WTC11 (cell line): ENCODE data around the gene NCOA1. TPM values are rescaled to one million over a fixed set of nuclear protein-coding genes. Genes with fewer than 3 reads are reported as not detected.

ENCODE experiments used
- ATAC-seq: fragments of 200-7000 bp; cut with Tn5 transposase; 2 replicates; pipeline ENCODE4 v1.10.0; 2021; ENCODE audit warnings: mild to moderate bottlenecking, moderate library complexity
- CTCF ChIA-PET: fragments of 300-600 bp; sonication (Branson Sonifier 250); formaldehyde crosslinking; loops from one replicate; lab custom pipeline; 2021; ENCODE audit warnings: antibody characterized with exemption; lab: Charles Lee
- POLR2A ChIA-PET: fragments of 350-600 bp; sonication (Branson Sonifier 250); formaldehyde crosslinking; loops from one replicate; lab custom pipeline; 2021; ENCODE audit warnings: antibody characterized with exemption; lab: Charles Lee
- DNase-seq: peaks from one replicate; pipeline ENCODE4 v3.0.0; 2021; ENCODE audit warnings: low spot score
- H3K27ac Mint-ChIP-seq: 2 replicates; pipeline ENCODE4 v1.8.0; 2021; ENCODE audit warnings: mixed read lengths
- H3K27me3 Mint-ChIP-seq: 2 replicates; pipeline ENCODE4 v1.8.0; 2021; ENCODE audit warnings: low read depth, mild to moderate bottlenecking, moderate library complexity, mixed read lengths
- H3K36me3 Mint-ChIP-seq: 2 replicates; pipeline ENCODE4 v1.8.0; 2021; ENCODE audit warnings: mixed read lengths
- H3K4me1 Mint-ChIP-seq: 2 replicates; pipeline ENCODE4 v1.8.0; 2022; ENCODE audit warnings: mixed read lengths
- H3K4me3 Mint-ChIP-seq: 2 replicates; pipeline ENCODE4 v1.8.0; 2021; ENCODE audit warnings: mild to moderate bottlenecking, moderate library complexity, mixed read lengths
- H3K9me3 Mint-ChIP-seq: 2 replicates; pipeline ENCODE4 v1.8.0; 2021; ENCODE audit warnings: mixed read lengths
- CREB1 ChIP-seq: sonication (generic); formaldehyde crosslinking; IDR thresholded peaks from 2 replicates; pipeline ENCODE4 v1.8.0; 2023; ENCODE audit warnings: mild to moderate bottlenecking, missing genetic modification reagents
- EMX1 ChIP-seq: fragments of 250-450 bp; sonication (Bioruptor Pico); IDR thresholded peaks from 2 replicates; pipeline ENCODE4 v1.8.0; 2021; ENCODE audit warnings: mild to moderate bottlenecking
- FOXK1 ChIP-seq: sonication (generic); formaldehyde crosslinking; IDR thresholded peaks from 2 replicates; pipeline ENCODE4 v1.8.0; 2022; ENCODE audit warnings: mild to moderate bottlenecking, moderate library complexity, missing genetic modification reagents
- FOXP1 ChIP-seq: sonication (generic); formaldehyde crosslinking; IDR thresholded peaks from 2 replicates; pipeline ENCODE4 v1.8.0; 2022; ENCODE audit warnings: missing genetic modification reagents, mild to moderate bottlenecking, moderate library complexity, borderline replicate concordance
- GRHL2 ChIP-seq: fragments of 250-450 bp; sonication (Bioruptor Pico); IDR thresholded peaks from 2 replicates; pipeline ENCODE4 v1.8.0; 2022; ENCODE audit warnings: mild to moderate bottlenecking, moderate library complexity; ENCODE audit not compliant: insufficient replicate concordance, severe bottlenecking
- GTF2I ChIP-seq: fragments of 250-450 bp; sonication (Bioruptor Pico); conservative IDR thresholded peaks from 2 replicates; pipeline ENCODE4 v1.4.0; 2021; ENCODE audit warnings: mild to moderate bottlenecking
- KAT7 ChIP-seq: sonication (generic); formaldehyde crosslinking; IDR thresholded peaks from 2 replicates; pipeline ENCODE4 v1.8.1; 2023; ENCODE audit warnings: missing genetic modification reagents, mild to moderate bottlenecking, borderline replicate concordance
- MYBL2 ChIP-seq: sonication (generic); formaldehyde crosslinking; IDR thresholded peaks from 2 replicates; pipeline ENCODE4 v1.8.1; 2023; ENCODE audit warnings: mild to moderate bottlenecking, moderate library complexity, missing genetic modification reagents
- NFE2L1 ChIP-seq: sonication (generic); formaldehyde crosslinking; IDR thresholded peaks from 2 replicates; pipeline ENCODE4 v1.8.1; 2023; ENCODE audit warnings: missing genetic modification reagents
- TEAD1 ChIP-seq: sonication (generic); formaldehyde crosslinking; IDR thresholded peaks from 2 replicates; pipeline ENCODE4 v1.8.0; 2022; ENCODE audit warnings: mild to moderate bottlenecking, missing genetic modification reagents
- ZNF138 ChIP-seq: sonication (generic); formaldehyde crosslinking; conservative IDR thresholded peaks from 2 replicates; pipeline ENCODE4 v1.8.1; 2022; ENCODE audit warnings: mild to moderate bottlenecking, moderate library complexity, missing genetic modification reagents
- ZNF396 ChIP-seq: fragments of 250-450 bp; sonication (Bioruptor Pico); IDR thresholded peaks from 2 replicates; pipeline ENCODE4 v1.8.0; 2021; ENCODE audit warnings: mild to moderate bottlenecking, moderate library complexity, borderline replicate concordance
- total RNA-seq: library from RNA; stranded (reverse); gene quantifications from 3 replicates; pipeline ENCODE4 v1.2.3, GENCODE V29; 2021
- TF ChIP-seq, protein P1 (sequence below): sonication (generic); formaldehyde crosslinking; IDR thresholded peaks from 2 replicates; pipeline ENCODE4 v1.8.1; 2022; ENCODE audit warnings: mild to moderate bottlenecking, moderate library complexity, missing genetic modification reagents
- TF ChIP-seq, protein P2 (sequence below): sonication (generic); formaldehyde crosslinking; IDR thresholded peaks from 2 replicates; pipeline ENCODE4 v1.8.1; 2022; ENCODE audit warnings: missing genetic modification reagents, borderline replicate concordance
- TF ChIP-seq, protein P3 (sequence below): sonication (generic); formaldehyde crosslinking; IDR thresholded peaks from 2 replicates; pipeline ENCODE4 v1.8.0; 2022; ENCODE audit warnings: mild to moderate bottlenecking, missing genetic modification reagents
- TF ChIP-seq, protein P4 (sequence below): fragments of 250-450 bp; sonication (Bioruptor Pico); conservative IDR thresholded peaks from 2 replicates; pipeline ENCODE4 v1.9.0; 2021; ENCODE audit warnings: mild to moderate bottlenecking

Gene NCOA1
- total RNA-seq, 1 experiment from 2014 or later: 16.9 TPM

DNA sequence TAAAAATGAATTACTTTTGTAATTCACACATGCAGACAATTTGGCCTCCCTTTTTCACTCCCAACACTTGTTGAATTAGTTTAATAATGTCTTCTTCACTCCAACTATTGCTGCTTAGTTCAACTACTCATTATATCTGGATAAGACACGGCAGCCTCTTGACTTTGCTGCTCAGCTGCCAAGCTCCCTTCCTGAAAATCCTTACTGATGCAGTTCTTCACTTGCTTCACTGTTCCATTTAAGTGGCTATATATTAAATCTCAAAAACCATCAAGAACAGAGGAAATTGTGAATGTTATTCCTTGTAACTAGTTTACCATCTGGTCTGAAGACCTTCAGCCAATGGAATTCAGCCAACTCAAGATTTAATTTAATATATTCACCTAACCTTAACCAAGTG, 127.1 kb downstream of the NCOA1 start (continued):
- TF ChIP-seq, protein P1, sequence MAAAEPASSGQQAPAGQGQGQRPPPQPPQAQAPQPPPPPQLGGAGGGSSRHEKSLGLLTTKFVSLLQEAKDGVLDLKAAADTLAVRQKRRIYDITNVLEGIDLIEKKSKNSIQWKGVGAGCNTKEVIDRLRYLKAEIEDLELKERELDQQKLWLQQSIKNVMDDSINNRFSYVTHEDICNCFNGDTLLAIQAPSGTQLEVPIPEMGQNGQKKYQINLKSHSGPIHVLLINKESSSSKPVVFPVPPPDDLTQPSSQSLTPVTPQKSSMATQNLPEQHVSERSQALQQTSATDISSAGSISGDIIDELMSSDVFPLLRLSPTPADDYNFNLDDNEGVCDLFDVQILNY (CRISPR knock-in tag): no peak
- TF ChIP-seq TEAD1 (CRISPR knock-in tag): no peak
- TF ChIP-seq GTF2I (CRISPR knock-in tag): no peak
- TF ChIP-seq FOXK1 (CRISPR knock-in tag): no peak

DNA sequence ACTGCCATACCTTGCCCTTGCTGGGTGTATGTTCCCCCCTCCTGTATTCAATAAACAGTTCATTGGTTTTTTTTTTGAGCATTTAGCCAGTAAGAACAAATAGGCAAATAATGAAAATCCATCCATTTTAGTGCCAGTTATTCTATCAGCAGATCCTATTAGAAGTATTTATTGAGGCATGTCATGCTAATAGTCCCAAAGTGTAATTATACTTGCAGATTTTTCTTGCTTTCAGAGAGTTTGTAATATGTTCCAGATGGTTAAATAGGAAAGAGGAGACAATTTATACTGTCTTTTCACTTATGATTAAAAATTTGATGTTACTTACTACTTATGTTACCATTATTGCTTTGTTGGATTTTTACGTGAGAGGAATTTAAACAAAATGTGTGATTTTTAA, 127.6 kb downstream of the NCOA1 start:
- ChIA-PET POLR2A (no interaction called here), CTCF (no interaction called here)
- Mint-ChIP-seq H3K9me3 (no peaks in the 10 kb centered on the region), H3K27ac (no peak overlapping the region), H3K4me3 (no peak overlapping the region), H3K27me3 (no peaks in the 10 kb centered on the region), H3K36me3 (no peaks in the 10 kb centered on the region), H3K4me1 (peaks cover 5% of the 10 kb centered on the region)
- TF ChIP-seq GTF2I (CRISPR knock-in tag): no peak
- no peak for TF ChIP-seq MYBL2
- TF ChIP-seq, protein P2, sequence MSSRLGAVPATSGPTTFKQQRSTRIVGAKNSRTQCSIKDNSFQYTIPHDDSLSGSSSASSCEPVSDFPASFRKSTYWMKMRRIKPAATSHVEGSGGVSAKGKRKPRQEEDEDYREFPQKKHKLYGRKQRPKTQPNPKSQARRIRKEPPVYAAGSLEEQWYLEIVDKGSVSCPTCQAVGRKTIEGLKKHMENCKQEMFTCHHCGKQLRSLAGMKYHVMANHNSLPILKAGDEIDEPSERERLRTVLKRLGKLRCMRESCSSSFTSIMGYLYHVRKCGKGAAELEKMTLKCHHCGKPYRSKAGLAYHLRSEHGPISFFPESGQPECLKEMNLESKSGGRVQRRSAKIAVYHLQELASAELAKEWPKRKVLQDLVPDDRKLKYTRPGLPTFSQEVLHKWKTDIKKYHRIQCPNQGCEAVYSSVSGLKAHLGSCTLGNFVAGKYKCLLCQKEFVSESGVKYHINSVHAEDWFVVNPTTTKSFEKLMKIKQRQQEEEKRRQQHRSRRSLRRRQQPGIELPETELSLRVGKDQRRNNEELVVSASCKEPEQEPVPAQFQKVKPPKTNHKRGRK (CRISPR knock-in tag): no peak
- no peak for TF ChIP-seq TEAD1 (CRISPR knock-in tag)
- TF ChIP-seq ZNF396: no peak
- TF ChIP-seq, protein P3, sequence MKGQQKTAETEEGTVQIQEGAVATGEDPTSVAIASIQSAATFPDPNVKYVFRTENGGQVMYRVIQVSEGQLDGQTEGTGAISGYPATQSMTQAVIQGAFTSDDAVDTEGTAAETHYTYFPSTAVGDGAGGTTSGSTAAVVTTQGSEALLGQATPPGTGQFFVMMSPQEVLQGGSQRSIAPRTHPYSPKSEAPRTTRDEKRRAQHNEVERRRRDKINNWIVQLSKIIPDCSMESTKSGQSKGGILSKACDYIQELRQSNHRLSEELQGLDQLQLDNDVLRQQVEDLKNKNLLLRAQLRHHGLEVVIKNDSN (CRISPR knock-in tag): no peak
- no peak for TF ChIP-seq NFE2L1
- TF ChIP-seq KAT7 (CRISPR knock-in tag): no peak
- TF ChIP-seq, protein P4, sequence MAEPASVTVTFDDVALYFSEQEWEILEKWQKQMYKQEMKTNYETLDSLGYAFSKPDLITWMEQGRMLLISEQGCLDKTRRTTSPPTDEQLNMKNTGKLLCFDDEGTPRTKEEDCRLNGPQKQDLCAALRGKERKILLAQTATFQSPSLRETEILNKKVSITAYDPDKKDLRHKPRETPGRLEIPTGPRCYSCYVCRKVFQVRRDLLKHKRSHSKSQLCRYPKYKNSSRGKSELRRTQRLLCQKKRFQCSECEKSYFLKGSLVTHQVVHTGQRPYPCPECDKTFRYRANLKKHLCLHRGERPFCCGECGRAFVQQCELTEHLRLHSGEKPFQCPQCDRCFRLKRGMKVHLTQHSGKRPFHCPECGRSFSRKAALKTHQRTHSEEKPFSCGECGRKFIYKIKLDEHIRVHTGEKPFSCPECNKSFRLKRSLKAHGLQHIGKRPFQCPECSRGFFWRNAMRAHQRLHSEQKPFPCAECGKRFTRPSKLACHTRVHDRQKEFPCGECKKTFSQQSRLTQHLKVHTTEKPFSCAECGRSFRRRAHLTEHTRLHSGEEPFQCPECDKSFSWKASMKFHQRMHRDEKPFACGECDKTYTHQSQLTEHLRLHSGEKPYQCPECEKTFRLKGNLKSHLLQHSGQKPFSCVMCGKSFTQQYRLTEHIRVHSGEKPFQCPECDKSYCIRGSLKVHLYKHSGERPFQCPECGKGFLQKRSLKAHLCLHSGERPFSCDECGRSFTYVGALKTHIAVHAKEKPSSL: no peak
- no peak for TF ChIP-seq EMX1 (CRISPR knock-in tag)
- no peak for TF ChIP-seq CREB1
- no peak for TF ChIP-seq ZNF138 (CRISPR knock-in tag)
- ATAC-seq: no peak
- DNase-seq: no peak

DNA sequence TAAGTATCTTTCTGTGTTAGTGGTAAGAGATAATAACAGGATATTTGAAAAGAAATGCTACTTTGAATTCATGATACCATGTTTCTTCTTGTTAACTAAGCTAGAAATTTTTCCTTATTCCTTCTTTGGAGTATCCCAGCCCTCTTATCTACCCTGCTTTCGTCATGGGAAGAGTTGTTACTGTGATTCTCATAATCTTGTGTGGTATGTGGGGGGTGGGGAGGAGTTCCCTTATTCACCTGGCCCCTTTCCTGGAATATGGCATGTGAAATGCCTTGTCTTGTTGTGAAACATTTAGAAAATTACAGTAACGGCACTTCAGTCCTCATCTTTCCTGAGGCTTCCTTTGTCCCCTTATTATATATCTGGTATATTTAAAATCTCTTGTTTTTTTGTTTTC, 129.9 kb downstream of the NCOA1 start:
- no peak for ATAC-seq
- Mint-ChIP-seq H3K27ac (no peak overlapping the region), H3K9me3 (no peaks in the 10 kb centered on the region), H3K27me3 (no peaks in the 10 kb centered on the region), H3K4me1 (peaks cover 5% of the 10 kb centered on the region), H3K36me3 (no peaks in the 10 kb centered on the region), H3K4me3 (no peak overlapping the region)
- no peak for DNase-seq
- ChIA-PET CTCF (interaction anchor here (0.5 to 3.0 kb wide), 3 partner anchors 8 to 105 kb away, joined by 4 to 13 read pairs (median 4); no protein-coding TSS in a partner anchor), POLR2A (no interaction called here)
- TF ChIP-seq GRHL2 (CRISPR knock-in tag) (no peak), FOXP1 (CRISPR knock-in tag) (no peak)
